Muscle layer of colon (tissue), 2 donors: ENCODE results near the gene PCDH15.

ENCODE experiments used
- H3K27ac ChIP-seq: one replicate; pipeline ENCODE4 v1.7.0; 2013; ENCODE audit warnings: low read depth, mild to moderate bottlenecking, low read length, moderate library complexity
- H3K27me3 ChIP-seq, 2 donors: one replicate each; pipeline ENCODE4 v1.7.0; 2013; ENCODE audit warnings: low read length in 2 of 2, mild to moderate bottlenecking in 2 of 2; ENCODE audit not compliant: insufficient read depth in 2 of 2, control insufficient read depth in 1 of 2
- H3K36me3 ChIP-seq: one replicate; pipeline ENCODE4 v1.7.0; 2013; ENCODE audit warnings: mild to moderate bottlenecking, low read length; ENCODE audit not compliant: insufficient read depth
- H3K4me1 ChIP-seq: one replicate; pipeline ENCODE4 v1.7.0; 2013; ENCODE audit warnings: mild to moderate bottlenecking, low read length; ENCODE audit not compliant: insufficient read depth
- H3K4me3 ChIP-seq, 2 donors: one replicate each; pipeline ENCODE4 v1.7.0; 2013; ENCODE audit warnings: low read length in 2 of 2, low read depth in 1 of 2, mild to moderate bottlenecking in 1 of 2, moderate library complexity in 1 of 2
- H3K9ac ChIP-seq: one replicate; pipeline ENCODE4 v1.7.0; 2013; ENCODE audit warnings: low read length
- H3K9me3 ChIP-seq: one replicate; pipeline ENCODE4 v1.7.0; 2013; ENCODE audit warnings: mild to moderate bottlenecking, low read length
- donor health status: abdominal sarcoma.
- donor health status: Adenocarcinoma of cecum.

The PCDH15 gene

GRCh38 chr10:54702583-54703485 is 98.2 kb downstream of the PCDH15 start:
- H3K36me3 ChIP-seq: no peaks in the 10 kb centered on the region
- H3K9me3 ChIP-seq: no peaks in the 10 kb centered on the region
- H3K27me3 ChIP-seq: no peaks in the 10 kb centered on the region
- H3K4me3 ChIP-seq: no peak overlapping the region
- no peak overlapping the region for H3K27ac ChIP-seq
- no peak overlapping the region for H3K9ac ChIP-seq
- no peaks in the 10 kb centered on the region for H3K4me1 ChIP-seq

- H3K9ac ChIP-seq: no peak overlapping the region
- no peaks in the 10 kb centered on the region for H3K9me3 ChIP-seq
- H3K27me3 ChIP-seq: no peaks in the 10 kb centered on the region
- no peak overlapping the region for H3K4me3 ChIP-seq
- no peaks in the 10 kb centered on the region for H3K4me1 ChIP-seq
- no peaks in the 10 kb centered on the region for H3K36me3 ChIP-seq
- H3K27ac ChIP-seq: no peak overlapping the region
Observed at GRCh38 chr10:54691331-54691730, 109.7 kb downstream of the PCDH15 start.

- Histone ChIP-seq H3K27me3 (no peaks in the 10 kb centered on the region), H3K9ac (no peak overlapping the region), H3K4me1 (no peaks in the 10 kb centered on the region), H3K4me3 (no peak overlapping the region), H3K36me3 (no peaks in the 10 kb centered on the region), H3K9me3 (no peaks in the 10 kb centered on the region), H3K27ac (no peak overlapping the region)
Observed at GRCh38 chr10:54682554-54682953, 118.5 kb downstream of the PCDH15 start.

- no peaks in the 10 kb centered on the region for H3K9me3 ChIP-seq
- no peaks in the 10 kb centered on the region for H3K27me3 ChIP-seq
- no peak overlapping the region for H3K4me3 ChIP-seq
- H3K9ac ChIP-seq: no peak overlapping the region
- H3K27ac ChIP-seq: no peak overlapping the region
- H3K36me3 ChIP-seq: no peaks in the 10 kb centered on the region
- no peaks in the 10 kb centered on the region for H3K4me1 ChIP-seq
Observed at GRCh38 chr10:54681136-54681535, 119.9 kb downstream of the PCDH15 start.

- no peaks in the 10 kb centered on the region for H3K36me3 ChIP-seq
- no peaks in the 10 kb centered on the region for H3K27me3 ChIP-seq
- no peak overlapping the region for H3K4me3 ChIP-seq
- no peak overlapping the region for H3K9ac ChIP-seq
- H3K9me3 ChIP-seq: no peaks in the 10 kb centered on the region
- H3K27ac ChIP-seq: no peak overlapping the region
- no peaks in the 10 kb centered on the region for H3K4me1 ChIP-seq
Observed at GRCh38 chr10:54667136-54667535, 133.9 kb downstream of the PCDH15 start.

- no peak overlapping the region for H3K27ac ChIP-seq
Observed at GRCh38 chr10:54666192-54666591, 134.8 kb downstream of the PCDH15 start.

GRCh38 chr10:54665095-54665494 is 135.9 kb downstream of the PCDH15 start:
- H3K27me3 ChIP-seq: no peaks in the 10 kb centered on the region
- no peaks in the 10 kb centered on the region for H3K4me1 ChIP-seq
- H3K4me3 ChIP-seq: no peak overlapping the region
- H3K9me3 ChIP-seq: no peaks in the 10 kb centered on the region
- no peak overlapping the region for H3K27ac ChIP-seq
- H3K36me3 ChIP-seq: no peaks in the 10 kb centered on the region
- no peak overlapping the region for H3K9ac ChIP-seq

More at GRCh38 chr10:54666192-54666591, 134.8 kb downstream of the PCDH15 start:
- Histone ChIP-seq H3K9me3 (no peaks in the 10 kb centered on the region), H3K36me3 (no peaks in the 10 kb centered on the region), H3K4me3 (no peak overlapping the region), H3K9ac (no peak overlapping the region), H3K4me1 (no peaks in the 10 kb centered on the region), H3K27me3 (no peaks in the 10 kb centered on the region)

GRCh38 chr10:54660397-54660796 is 140.6 kb downstream of the PCDH15 start:
- H3K4me1 ChIP-seq: no peaks in the 10 kb centered on the region
- no peaks in the 10 kb centered on the region for H3K36me3 ChIP-seq
- no peak overlapping the region for H3K9ac ChIP-seq
- no peak overlapping the region for H3K27ac ChIP-seq
- H3K4me3 ChIP-seq: no peak overlapping the region
- no peaks in the 10 kb centered on the region for H3K27me3 ChIP-seq
- no peaks in the 10 kb centered on the region for H3K9me3 ChIP-seq

- Histone ChIP-seq H3K27ac (no peak overlapping the region), H3K27me3 (no peaks in the 10 kb centered on the region), H3K9me3 (no peaks in the 10 kb centered on the region), H3K36me3 (no peaks in the 10 kb centered on the region), H3K4me1 (no peaks in the 10 kb centered on the region), H3K9ac (no peak overlapping the region), H3K4me3 (no peak overlapping the region)
Observed at GRCh38 chr10:54656643-54657042, 144.4 kb downstream of the PCDH15 start.

- no peak overlapping the region for H3K4me3 ChIP-seq
- no peak overlapping the region for H3K9ac ChIP-seq
- H3K4me1 ChIP-seq: no peaks in the 10 kb centered on the region
- no peak overlapping the region for H3K27ac ChIP-seq
- no peaks in the 10 kb centered on the region for H3K36me3 ChIP-seq
- H3K27me3 ChIP-seq: no peaks in the 10 kb centered on the region
- H3K9me3 ChIP-seq: no peaks in the 10 kb centered on the region
Observed at GRCh38 chr10:54653518-54653917, 147.5 kb downstream of the PCDH15 start.

GRCh38 chr10:54650547-54650946 is 150.5 kb downstream of the PCDH15 start:
- Histone ChIP-seq H3K9ac (no peak overlapping the region), H3K27ac (no peak overlapping the region), H3K27me3 (no peaks in the 10 kb centered on the region), H3K4me3 (no peak overlapping the region), H3K36me3 (no peaks in the 10 kb centered on the region), H3K9me3 (no peaks in the 10 kb centered on the region), H3K4me1 (no peaks in the 10 kb centered on the region)

GRCh38 chr10:54622017-54622416 is 179.0 kb downstream of the PCDH15 start:
- Histone ChIP-seq H3K4me3 (no peak overlapping the region), H3K9ac (no peak overlapping the region), H3K27me3 (no peaks in the 10 kb centered on the region)

More at GRCh38 chr10:54622017-54622416, 179.0 kb downstream of the PCDH15 start:
- H3K9me3 ChIP-seq: no peaks in the 10 kb centered on the region
- H3K27ac ChIP-seq: no peak overlapping the region
- no peaks in the 10 kb centered on the region for H3K36me3 ChIP-seq
- no peaks in the 10 kb centered on the region for H3K4me1 ChIP-seq
